Activated CD4-positive, alpha-beta T cell treated with anti-CD3 and anti-CD28 coated beads for 36 hours (primary cell): ENCODE measurements around the gene EDARADD. TPM values are rescaled to one million over a fixed set of nuclear protein-coding genes. Genes with fewer than 3 reads are reported as not detected.
"Not testable (repeated sequence)": the region's sequence is repeated elsewhere in the genome, so short reads cannot be mapped to it uniquely, and the experiment has no call there.

Experiments used
- ATAC-seq: fragments of 200-7000 bp; cut with Tn5 transposase; one replicate; pipeline ENCODE4 v1.10.0; 2021; ENCODE audit warnings: mild to moderate bottlenecking, moderate library complexity
- CTCF ChIA-PET: fragments of 350-600 bp; sonication (Branson Sonifier 250); formaldehyde crosslinking; loops from one replicate; lab custom pipeline; 2021; ENCODE audit warnings: antibody characterized with exemption; lab: Charles Lee
- POLR2A ChIA-PET: fragments of 350-600 bp; sonication (Branson Sonifier 250); formaldehyde crosslinking; loops from one replicate; lab custom pipeline; 2021; ENCODE audit warnings: antibody characterized with exemption, inconsistent platforms; lab: Charles Lee
- DNase-seq: peaks from one replicate; pipeline ENCODE4 v3.0.0-alpha.2; 2020
- H3K27ac Mint-ChIP-seq: one replicate; pipeline ENCODE4 v1.8.0; 2021; ENCODE audit warnings: mixed read lengths
- H3K27me3 Mint-ChIP-seq: one replicate; pipeline ENCODE4 v1.8.0; 2021; ENCODE audit warnings: mixed read lengths
- H3K36me3 Mint-ChIP-seq: one replicate; pipeline ENCODE4 v1.8.0; 2021; ENCODE audit warnings: low read depth, mixed read lengths
- H3K4me1 Mint-ChIP-seq: one replicate; pipeline ENCODE4 v1.8.0; 2021; ENCODE audit warnings: mixed read lengths
- H3K4me3 Mint-ChIP-seq: one replicate; pipeline ENCODE4 v1.8.0; 2021; ENCODE audit warnings: mild to moderate bottlenecking, moderate library complexity, mixed read lengths
- H3K9me3 Mint-ChIP-seq: one replicate; pipeline ENCODE4 v1.8.0; 2021; ENCODE audit warnings: low read depth, mixed read lengths
- intact Hi-C, 2 experiments: fragments of 100-400 bp; cut with DNase I in 1 of 2; cut with micrococcal nuclease in 1 of 2; formaldehyde crosslinking; loops; one replicate each; pipeline versions ENCODE4 v1.14.2 to v1.15.1; 2022 to 2024; cut with DNase I, micrococcal nuclease
- total RNA-seq, 2 experiments: library from RNA; stranded (reverse); gene quantifications; one replicate each; pipeline ENCODE4 v1.2.3, GENCODE V29; 2021

Gene EDARADD
- total RNA-seq, 2 experiments from 2014 or later, result 2.8 to 4.5 TPM

DNA sequence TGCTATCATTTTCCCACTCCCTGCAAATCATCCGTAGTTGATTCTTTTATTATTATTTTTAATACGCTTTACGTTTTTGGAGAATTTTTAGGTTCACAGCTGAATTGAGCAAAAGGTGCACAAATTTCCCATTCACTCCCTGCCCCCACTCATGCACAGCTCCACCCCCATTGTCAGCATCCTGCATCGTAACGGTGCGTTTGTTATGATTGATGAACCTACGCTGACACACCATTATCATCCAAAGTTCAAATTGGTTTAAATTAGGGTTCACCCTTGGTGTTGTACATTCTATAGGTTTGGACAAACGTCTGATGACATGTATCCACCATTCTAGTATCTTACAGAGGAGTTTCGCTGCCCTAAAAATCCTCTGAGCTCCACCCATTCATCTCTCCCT, 44.5 kb downstream of the EDARADD start:
- H3K27me3 Mint-ChIP-seq, result peaks cover 2% of the 10 kb centered on the region
- ChIA-PET CTCF (interaction anchor here (1.2 kb wide), 1 partner anchor 12 kb away, joined by 5 read pairs; no protein-coding TSS in a partner anchor), POLR2A (no interaction called here)
- ATAC-seq, result no peak
- intact Hi-C loops, result no loop called here
- H3K27ac Mint-ChIP-seq, result no peak overlapping the region
- H3K36me3 Mint-ChIP-seq, result no peaks in the 10 kb centered on the region
- H3K4me1 Mint-ChIP-seq, result no peaks in the 10 kb centered on the region
- H3K9me3 Mint-ChIP-seq, result no peaks in the 10 kb centered on the region
- no peak for DNase-seq
- H3K4me3 Mint-ChIP-seq, result no peak overlapping the region

DNA sequence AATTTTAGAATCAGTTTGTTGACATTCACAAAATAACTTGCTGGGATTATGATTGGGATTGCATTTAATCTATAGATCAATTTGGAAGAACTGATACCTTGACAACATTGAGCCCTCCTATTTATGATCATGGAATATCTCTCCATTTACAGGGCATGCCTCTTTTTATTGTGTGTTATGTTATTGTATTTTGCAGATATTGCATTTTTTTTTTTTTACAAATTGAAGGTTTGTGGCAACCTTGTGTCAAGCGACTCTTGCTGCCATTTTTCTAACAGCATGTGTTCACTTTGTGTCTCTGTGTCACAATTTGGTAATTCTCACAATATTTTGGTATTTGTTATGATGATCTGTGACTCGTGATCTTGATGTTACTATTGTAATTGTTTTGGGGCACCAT, 46.3 kb downstream of the EDARADD start:
- Mint-ChIP-seq H3K27ac (no peak overlapping the region), H3K27me3 (peaks cover 2% of the 10 kb centered on the region), H3K4me1 (no peaks in the 10 kb centered on the region), H3K9me3 (no peaks in the 10 kb centered on the region), H3K4me3 (no peak overlapping the region), H3K36me3 (no peaks in the 10 kb centered on the region)
- DNase-seq (no peak), ATAC-seq (no peak)
- ChIA-PET POLR2A (no interaction called here), CTCF (interaction anchor here (1.2 kb wide), 1 partner anchor 11 kb away, joined by 3 read pairs; no protein-coding TSS in a partner anchor)
- intact Hi-C loops, result no loop called here

DNA sequence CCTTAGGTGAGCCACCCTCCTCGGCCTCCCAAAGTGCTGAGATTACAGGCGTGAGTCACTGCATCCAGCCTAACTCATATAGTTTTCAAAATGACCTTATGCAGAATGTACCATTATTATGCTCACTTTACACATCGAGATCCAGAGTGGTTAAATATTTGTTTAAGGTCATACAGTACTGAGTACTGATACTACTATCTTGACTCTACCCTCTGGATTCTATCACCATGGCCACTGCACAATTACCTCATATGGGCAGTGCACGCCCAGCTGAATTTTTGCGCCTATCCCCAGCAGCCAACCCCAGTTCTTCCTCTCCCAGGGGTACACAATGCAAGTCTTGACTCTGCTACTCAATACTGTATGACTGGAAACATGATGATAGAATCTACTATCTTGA, 56.7 kb downstream of the EDARADD start:
- no peaks in the 10 kb centered on the region for H3K36me3 Mint-ChIP-seq
- H3K27me3 Mint-ChIP-seq, result no peaks in the 10 kb centered on the region
- no peak for ATAC-seq
- no peaks in the 10 kb centered on the region for H3K4me1 Mint-ChIP-seq
- intact Hi-C loops, result loop anchor here in 1 of 2 experiments (5.0 kb wide), 1 partner anchor 57 kb away; no protein-coding TSS in a partner anchor
- POLR2A ChIA-PET, result no interaction called here
- no peak for DNase-seq
- H3K4me3 Mint-ChIP-seq, result no peak overlapping the region
- H3K9me3 Mint-ChIP-seq, result no peaks in the 10 kb centered on the region
- CTCF ChIA-PET, result interaction anchor here (0.6 to 2.5 kb wide), 9 partner anchors 9 to 348 kb away, joined by 3 to 11 read pairs (median 3); no protein-coding TSS in a partner anchor
- H3K27ac Mint-ChIP-seq, result no peak overlapping the region

DNA sequence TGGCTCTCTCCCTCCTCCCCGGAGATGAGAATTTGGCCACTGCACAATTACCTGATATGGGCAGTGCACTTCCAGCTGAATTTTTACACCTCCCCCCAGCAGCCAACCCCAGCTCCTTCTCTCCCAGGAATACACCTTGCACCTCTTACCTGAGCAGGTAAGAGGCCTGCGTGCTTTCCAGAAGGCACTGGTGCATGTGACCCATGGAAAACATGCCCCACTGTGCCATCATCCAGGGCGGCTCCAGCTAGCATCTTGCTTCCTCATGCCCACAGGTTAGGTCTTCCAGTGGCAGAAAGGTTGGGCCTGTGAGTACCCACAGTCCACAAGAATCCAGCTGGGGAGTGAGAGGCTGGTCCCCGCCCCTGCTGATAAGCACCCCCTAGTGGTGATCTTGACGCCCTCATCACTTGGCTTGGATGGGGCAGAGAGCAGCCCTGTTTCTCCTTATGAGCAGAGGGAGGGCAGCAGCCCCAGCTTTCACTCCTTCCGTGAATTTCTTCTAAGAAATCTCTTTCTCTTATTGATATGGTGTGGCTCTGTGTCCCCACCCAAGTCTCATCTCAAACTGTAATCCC, 57.8 kb downstream of the EDARADD start:
- ATAC-seq, result peak; percentile 60
- H3K4me1 Mint-ChIP-seq, result no peaks in the 10 kb centered on the region
- intact Hi-C loops, result loop anchor here (1.0 to 5.0 kb wide), 2 partner anchors 55 to 343 kb away; no protein-coding TSS in a partner anchor
- POLR2A ChIA-PET, result no interaction called here
- DNase-seq, result peak; percentile 64
- H3K36me3 Mint-ChIP-seq, result no peaks in the 10 kb centered on the region
- H3K4me3 Mint-ChIP-seq, result no peak overlapping the region
- no peaks in the 10 kb centered on the region for H3K9me3 Mint-ChIP-seq
- H3K27me3 Mint-ChIP-seq, result no peaks in the 10 kb centered on the region
- no peak overlapping the region for H3K27ac Mint-ChIP-seq
- CTCF ChIA-PET, result interaction anchor here (0.7 to 2.5 kb wide), 9 partner anchors 17 to 347 kb away, joined by 3 to 11 read pairs (median 3); no protein-coding TSS in a partner anchor

DNA sequence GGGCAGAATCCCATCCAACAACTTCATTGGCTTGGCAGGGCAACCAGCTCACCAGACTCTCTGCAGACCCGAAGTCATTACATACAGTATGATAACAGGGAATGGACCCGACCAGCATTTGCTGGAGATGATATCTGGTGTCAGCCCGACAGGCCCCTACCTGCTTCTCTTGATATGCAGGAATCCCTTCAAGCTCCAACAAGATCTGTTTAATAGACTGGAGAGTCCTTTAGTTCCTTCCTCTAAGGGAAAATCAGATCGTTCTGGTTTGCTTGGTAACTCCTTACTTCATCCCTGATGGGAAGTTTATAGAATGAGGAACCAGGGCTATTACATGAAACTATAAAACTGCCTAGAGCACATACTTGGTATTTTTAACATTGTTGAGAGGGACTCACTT, 61.2 kb downstream of the EDARADD start:
- ATAC-seq (no peak), DNase-seq (no peak)
- H3K27me3 Mint-ChIP-seq, result no peaks in the 10 kb centered on the region
- H3K36me3 Mint-ChIP-seq, result no peaks in the 10 kb centered on the region
- POLR2A ChIA-PET, result no interaction called here
- H3K4me1 Mint-ChIP-seq, result peaks cover 3% of the 10 kb centered on the region
- CTCF ChIA-PET, result no interaction called here
- H3K9me3 Mint-ChIP-seq, result no peaks in the 10 kb centered on the region
- no peak overlapping the region for H3K4me3 Mint-ChIP-seq
- no peak overlapping the region for H3K27ac Mint-ChIP-seq
- intact Hi-C loops, result no loop called here

- Mint-ChIP-seq H3K27ac (no peak overlapping the region), H3K4me1 (peaks cover 3% of the 10 kb centered on the region), H3K27me3 (peaks cover 3% of the 10 kb centered on the region), H3K9me3 (no peaks in the 10 kb centered on the region), H3K36me3 (no peaks in the 10 kb centered on the region), H3K4me3 (no peak overlapping the region)
- POLR2A ChIA-PET, result no interaction called here
- ATAC-seq (peak; percentile 69), DNase-seq (peak; percentile 10)
- CTCF ChIA-PET, result no interaction called here
- intact Hi-C loops, result no loop called here
Measured at GRCh38 chr1:236457775-236458174, 63.7 kb downstream of the EDARADD start.

DNA sequence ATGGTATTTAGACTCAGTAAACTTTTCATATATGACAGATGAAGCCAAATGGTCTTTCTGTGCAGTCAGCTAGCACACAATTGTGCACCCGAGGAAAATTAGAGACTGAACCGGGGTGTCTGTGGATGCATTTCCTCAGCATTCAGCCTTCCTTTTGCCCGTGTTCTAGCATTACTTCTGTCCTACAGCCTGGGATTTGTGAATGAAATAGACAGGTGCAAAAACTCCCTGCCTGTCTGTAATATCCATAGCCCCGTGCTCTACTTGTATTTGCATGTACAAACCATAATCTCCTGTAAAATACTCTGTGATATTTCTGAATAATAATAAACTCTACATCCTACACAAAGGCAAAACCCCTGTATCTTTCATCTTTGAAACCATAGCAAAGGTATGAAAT, 64.9 kb downstream of the EDARADD start:
- ChIA-PET POLR2A (no interaction called here), CTCF (no interaction called here)
- DNase-seq, result no peak
- H3K4me3 Mint-ChIP-seq, result no peak overlapping the region
- H3K36me3 Mint-ChIP-seq, result no peaks in the 10 kb centered on the region
- H3K4me1 Mint-ChIP-seq, result peaks cover 3% of the 10 kb centered on the region
- peaks cover 6% of the 10 kb centered on the region for H3K27me3 Mint-ChIP-seq
- intact Hi-C loops, result no loop called here
- ATAC-seq, result no peak
- no peak overlapping the region for H3K27ac Mint-ChIP-seq
- H3K9me3 Mint-ChIP-seq, result no peaks in the 10 kb centered on the region

- Mint-ChIP-seq H3K27ac (no peak overlapping the region), H3K4me3 (no peak overlapping the region), H3K9me3 (no peaks in the 10 kb centered on the region), H3K36me3 (no peaks in the 10 kb centered on the region), H3K27me3 (peaks cover 10% of the 10 kb centered on the region), H3K4me1 (peaks cover 9% of the 10 kb centered on the region)
- POLR2A ChIA-PET, result no interaction called here
- CTCF ChIA-PET, result interaction anchor here (0.7 kb wide), 1 partner anchor 207 kb away, joined by 3 read pairs; no protein-coding TSS in a partner anchor
- ATAC-seq, result no peak
- DNase-seq, result no peak
- intact Hi-C loops, result no loop called here
Measured at GRCh38 chr1:236460103-236460502, 66.0 kb downstream of the EDARADD start.

DNA sequence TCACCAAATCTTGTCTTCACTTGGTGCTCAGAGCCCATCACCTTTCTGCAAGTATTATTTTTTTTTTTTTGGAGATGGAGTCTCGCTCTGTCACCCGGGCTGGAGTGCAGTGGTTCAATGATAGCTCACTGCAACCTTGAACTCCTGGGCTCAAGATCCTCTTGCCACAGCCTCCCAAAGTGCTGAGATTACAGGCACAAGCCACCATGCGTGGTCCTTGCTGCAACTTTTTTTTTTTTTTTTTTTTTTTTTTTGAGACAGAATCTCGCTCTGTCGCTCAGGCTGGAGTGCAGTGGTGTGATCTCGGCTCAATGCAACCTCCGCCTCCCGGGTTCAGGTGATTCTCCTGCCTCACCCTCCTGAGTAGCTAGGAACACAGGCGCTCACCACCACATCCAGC, 70.1 kb downstream of the EDARADD start:
- Mint-ChIP-seq H3K4me1 (peaks cover 20% of the 10 kb centered on the region), H3K27me3 (peaks cover 11% of the 10 kb centered on the region)
- intact Hi-C loops, POLR2A ChIA-PET, H3K27ac Mint-ChIP-seq, H3K36me3 Mint-ChIP-seq, DNase-seq, H3K9me3 Mint-ChIP-seq, H3K4me3 Mint-ChIP-seq, ATAC-seq: not testable (repeated sequence)
- CTCF ChIA-PET, result interaction anchor here (0.6 kb wide), 1 partner anchor 120 kb away, joined by 3 read pairs; no protein-coding TSS in a partner anchor

DNA sequence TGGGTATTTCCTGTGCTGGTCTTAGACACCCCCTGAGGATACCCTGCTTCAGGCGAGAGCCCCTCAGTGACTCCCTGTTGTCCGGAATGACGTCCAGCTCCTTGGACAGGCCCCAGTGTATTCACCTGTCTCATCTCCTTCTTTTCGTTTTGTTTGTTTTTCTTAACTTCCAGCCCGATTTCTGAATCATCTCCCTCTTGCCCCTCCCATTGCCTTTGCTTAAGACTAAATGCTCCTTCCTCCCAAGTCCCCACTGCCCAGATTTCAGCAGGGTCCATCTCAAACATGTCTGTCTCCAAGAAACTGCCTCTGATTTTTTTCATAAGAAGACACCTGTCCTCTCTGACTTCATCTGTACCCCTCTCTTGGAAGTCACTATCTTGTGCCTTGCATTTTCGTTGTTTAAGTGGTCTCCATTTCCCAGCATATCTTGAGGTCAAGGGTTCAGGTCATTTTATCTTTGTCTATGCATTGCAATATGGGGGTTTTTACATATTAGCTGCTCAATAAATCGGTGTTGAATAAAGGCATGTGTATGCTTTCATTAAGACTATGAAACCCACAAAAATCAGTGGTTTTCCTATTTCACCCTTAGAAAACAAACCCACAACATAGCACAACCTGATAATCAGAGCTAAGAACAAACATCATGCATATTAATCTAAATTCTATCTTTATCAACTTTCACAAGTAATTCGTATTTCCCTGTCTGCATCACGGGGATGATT, 71.3 kb downstream of the EDARADD start:
- Mint-ChIP-seq H3K36me3 (no peaks in the 10 kb centered on the region), H3K9me3 (no peaks in the 10 kb centered on the region), H3K27ac (no peak overlapping the region), H3K4me1 (peaks cover 20% of the 10 kb centered on the region), H3K4me3 (no peak overlapping the region), H3K27me3 (peaks cover 11% of the 10 kb centered on the region)
- ATAC-seq (no peak), DNase-seq (no peak)
- intact Hi-C loops, result no loop called here
- CTCF ChIA-PET, result interaction anchor here (0.5 to 0.7 kb wide), 2 partner anchors 17 to 84 kb away, joined by 3 read pairs; no protein-coding TSS in a partner anchor
- POLR2A ChIA-PET, result no interaction called here

DNA sequence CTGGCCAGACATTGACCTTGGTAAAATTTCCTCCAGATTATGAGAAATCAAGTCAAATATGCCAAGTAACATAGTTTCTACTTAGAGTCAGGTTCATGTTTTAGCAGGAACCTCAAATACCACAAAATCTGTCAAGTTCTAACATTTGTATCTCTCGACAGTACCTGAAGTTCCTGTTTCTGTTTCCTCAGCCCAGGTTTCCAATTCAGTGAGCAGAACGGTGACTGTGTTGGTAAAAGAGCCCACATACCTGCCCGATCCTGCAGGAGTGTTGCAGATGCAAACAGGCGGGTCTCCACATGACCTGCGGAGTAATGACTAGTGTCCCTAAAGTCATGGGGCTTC, 71.8 kb downstream of the EDARADD start:
- H3K4me3 Mint-ChIP-seq, result no peak overlapping the region
- peaks cover 20% of the 10 kb centered on the region for H3K4me1 Mint-ChIP-seq
- no peaks in the 10 kb centered on the region for H3K9me3 Mint-ChIP-seq
- no peak overlapping the region for H3K27ac Mint-ChIP-seq
- DNase-seq (no peak), ATAC-seq (peak; percentile 60)
- no peaks in the 10 kb centered on the region for H3K36me3 Mint-ChIP-seq
- H3K27me3 Mint-ChIP-seq, result peaks cover 11% of the 10 kb centered on the region
- ChIA-PET POLR2A (no interaction called here), CTCF (interaction anchor here (0.5 to 0.6 kb wide), 2 partner anchors 17 to 33 kb away, joined by 3 to 4 read pairs; no protein-coding TSS in a partner anchor)
- intact Hi-C loops, result no loop called here

GRCh38 chr1:236467327-236467641, 73.2 kb downstream of the EDARADD start:
- intact Hi-C loops, result no loop called here
- Mint-ChIP-seq H3K27me3 (peaks cover 8% of the 10 kb centered on the region), H3K9me3 (no peaks in the 10 kb centered on the region), H3K4me1 (peaks cover 20% of the 10 kb centered on the region), H3K4me3 (no peak overlapping the region), H3K36me3 (no peaks in the 10 kb centered on the region), H3K27ac (no peak overlapping the region)
- DNase-seq (no peak), ATAC-seq (no peak)
- CTCF ChIA-PET, result no interaction called here
- POLR2A ChIA-PET, result no interaction called here
